Tongue (tissue), 2 donors: ENCODE data around the gene ZNF367. TPM values are rescaled to one million over a fixed set of nuclear protein-coding genes. Genes with fewer than 3 reads are reported as not detected.

Experiments
- DNase-seq: peaks from one replicate; pipeline ENCODE4 v3.0.0-alpha.2; 2015
- total RNA-seq: library from RNA; depleted of rRNA; stranded (reverse); fragments of >200 nt; gene quantifications from one replicate; pipeline ENCODE4 v1.2.3, GENCODE V29; 2014

ZNF367 gene
- total RNA-seq, result 15.1 TPM

GRCh38 chr9:96418083-96418919, at the start of gene ZNF367:
ZNF367 (minus strand) TSS chr9:96418370; CDS start chr9:96418032, 338 bp downstream.
- DNase-seq, result peak; percentile 99

- DNase-seq, result no peak
These were observed 49.6 kb upstream of the ZNF367 start for GRCh38 chr9:96467784-96468183.

GRCh38 chr9:96464426-96464825, 46.3 kb upstream of the ZNF367 start:
- no peak for DNase-seq

GRCh38 chr9:96462541-96462940, 44.4 kb upstream of the ZNF367 start:
- no peak for DNase-seq

GRCh38 chr9:96461336-96461735, 43.2 kb upstream of the ZNF367 start:
- DNase-seq, result peak; percentile 10

GRCh38 chr9:96460882-96461281, 42.7 kb upstream of the ZNF367 start:
- DNase-seq, result peak; percentile 15

- peak; percentile 64 for DNase-seq
These were observed 42.3 kb upstream of the ZNF367 start for GRCh38 chr9:96460470-96460869.

GRCh38 chr9:96459268-96460007, 41.3 kb upstream of the ZNF367 start:
- no peak for DNase-seq

- DNase-seq, result no peak
These were observed 40.1 kb upstream of the ZNF367 start for GRCh38 chr9:96458226-96458625.

GRCh38 chr9:96457266-96457665, 39.1 kb upstream of the ZNF367 start:
- peak; percentile 9 for DNase-seq

GRCh38 chr9:96453625-96454024, 35.5 kb upstream of the ZNF367 start:
- DNase-seq, result peak; percentile 45

- peak; percentile 56 for DNase-seq
These were observed 32.7 kb upstream of the ZNF367 start for GRCh38 chr9:96450613-96451528.

GRCh38 chr9:96449845-96450612, 31.9 kb upstream of the ZNF367 start, which contains the start of gene HABP4:
HABP4 (plus strand) TSS chr9:96450169; CDS start chr9:96450280, 111 bp downstream.
- DNase-seq, result peak; percentile 98

GRCh38 chr9:96449523-96449844, 31.3 kb upstream of the ZNF367 start:
- no peak for DNase-seq

GRCh38 chr9:96448546-96449170, 30.5 kb upstream of the ZNF367 start:
- no peak for DNase-seq

- DNase-seq, result no peak
These were observed 29.2 kb upstream of the ZNF367 start for GRCh38 chr9:96447406-96447805.

- DNase-seq, result no peak
These were observed 24.3 kb upstream of the ZNF367 start for GRCh38 chr9:96442491-96442890.

GRCh38 chr9:96441798-96442445, 23.8 kb upstream of the ZNF367 start:
- no peak for DNase-seq

GRCh38 chr9:96440671-96441199, 22.6 kb upstream of the ZNF367 start:
- no peak for DNase-seq

GRCh38 chr9:96437454-96437853, 19.3 kb upstream of the ZNF367 start:
- no peak for DNase-seq
